ENCODE measurements around the gene MTAP.
"Not testable (repeated sequence)": the region's sequence is repeated elsewhere in the genome, so short reads cannot be mapped to it uniquely, and the experiment has no call there.

Gene MTAP

GRCh38 chr9:21919377-21920362 lies 117.2 kb downstream of the MTAP start:
- no peak for DNase-seq (ENCODE audit: low spot score)

DNA sequence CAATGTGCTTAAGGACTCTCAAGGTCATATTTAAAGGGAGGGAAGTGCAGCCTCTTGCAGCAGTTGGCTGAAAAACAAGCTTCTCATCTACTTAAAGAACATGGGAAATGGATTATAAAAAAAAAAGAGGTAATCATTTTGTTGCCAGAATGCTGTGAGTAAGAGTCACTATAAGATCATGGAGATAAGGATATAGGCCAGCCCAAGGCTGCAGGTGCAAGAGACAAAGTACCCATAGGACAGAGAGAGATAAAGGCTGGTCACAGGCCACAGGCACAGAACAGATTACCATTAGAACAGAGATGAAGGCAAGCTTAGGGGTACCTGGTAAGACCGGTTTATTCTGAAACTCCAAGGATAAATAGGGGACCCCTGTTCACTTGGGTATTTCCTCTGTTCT lies 121.3 kb downstream of the MTAP start:
- no peak for DNase-seq (ENCODE audit: low spot score)

GRCh38 chr9:21927752-21928151 lies 125.3 kb downstream of the MTAP start:
- no peak for DNase-seq (ENCODE audit: low spot score)

DNA sequence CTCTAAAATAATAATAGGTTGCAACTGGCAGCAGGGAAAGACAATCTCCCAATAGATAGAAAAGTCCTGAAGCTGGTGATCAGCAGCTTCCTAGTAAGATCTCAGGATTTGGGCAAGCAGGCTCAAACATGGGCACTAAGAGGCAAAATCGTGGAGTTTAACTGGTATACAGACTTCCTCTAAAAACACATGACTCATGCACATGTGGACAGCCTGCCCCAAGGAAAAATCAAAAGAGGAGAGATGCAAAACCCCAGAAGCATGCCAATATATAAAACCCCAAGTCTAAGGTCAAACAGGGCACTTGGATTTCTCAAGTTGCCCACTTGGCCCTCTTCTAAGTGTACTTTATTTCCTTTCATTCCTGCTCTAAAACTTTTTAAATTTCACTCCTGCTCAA lies 129.0 kb downstream of the MTAP start:
- DNase-seq (ENCODE audit: low spot score), result no peak

GRCh38 chr9:21933281-21933680 lies 130.8 kb downstream of the MTAP start:
- DNase-seq (ENCODE audit: low spot score), result no peak

DNA sequence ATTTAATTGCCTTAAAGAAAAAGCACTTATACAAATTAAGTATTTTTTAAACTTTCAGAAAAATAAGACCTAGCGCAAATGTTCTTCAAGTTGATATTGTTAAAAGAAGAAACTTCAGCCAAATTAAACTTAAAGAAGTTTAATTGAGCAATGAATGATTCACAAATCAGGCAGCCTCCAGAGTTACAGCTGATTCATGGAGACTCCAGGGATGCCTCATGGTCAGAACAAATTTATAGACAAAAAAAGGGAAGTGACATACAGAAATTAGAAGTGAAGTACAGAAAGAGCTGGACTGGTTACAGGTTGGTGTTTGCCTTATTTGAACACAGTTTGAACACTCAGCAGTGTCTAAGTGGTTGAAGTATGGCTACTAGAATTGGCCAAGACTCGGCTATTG lies 131.4 kb downstream of the MTAP start:
- no peak for DNase-seq (ENCODE audit: low spot score)

DNA sequence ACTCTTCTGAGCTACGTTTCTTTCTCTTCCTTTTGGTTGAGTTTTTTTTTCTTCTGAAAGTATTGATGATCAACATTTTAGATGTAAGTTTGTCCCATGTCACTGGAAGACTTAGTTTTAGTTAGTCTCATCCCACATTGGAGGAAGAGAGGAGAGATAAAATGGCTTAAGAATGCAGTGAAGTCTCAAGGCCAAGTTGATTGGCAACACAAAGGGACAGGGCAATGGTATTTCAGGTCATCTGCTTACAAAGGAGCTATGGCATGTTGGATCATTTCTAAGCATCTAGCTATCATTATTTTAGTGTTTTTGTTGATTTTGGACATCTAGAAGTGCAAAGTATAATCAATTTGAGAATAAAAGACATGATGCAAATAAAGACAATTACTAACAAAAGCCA lies 133.2 kb downstream of the MTAP start:
- no peak for DNase-seq (ENCODE audit: low spot score)

GRCh38 chr9:21936161-21936560 lies 133.7 kb downstream of the MTAP start:
- DNase-seq (ENCODE audit: low spot score), result no peak

DNA sequence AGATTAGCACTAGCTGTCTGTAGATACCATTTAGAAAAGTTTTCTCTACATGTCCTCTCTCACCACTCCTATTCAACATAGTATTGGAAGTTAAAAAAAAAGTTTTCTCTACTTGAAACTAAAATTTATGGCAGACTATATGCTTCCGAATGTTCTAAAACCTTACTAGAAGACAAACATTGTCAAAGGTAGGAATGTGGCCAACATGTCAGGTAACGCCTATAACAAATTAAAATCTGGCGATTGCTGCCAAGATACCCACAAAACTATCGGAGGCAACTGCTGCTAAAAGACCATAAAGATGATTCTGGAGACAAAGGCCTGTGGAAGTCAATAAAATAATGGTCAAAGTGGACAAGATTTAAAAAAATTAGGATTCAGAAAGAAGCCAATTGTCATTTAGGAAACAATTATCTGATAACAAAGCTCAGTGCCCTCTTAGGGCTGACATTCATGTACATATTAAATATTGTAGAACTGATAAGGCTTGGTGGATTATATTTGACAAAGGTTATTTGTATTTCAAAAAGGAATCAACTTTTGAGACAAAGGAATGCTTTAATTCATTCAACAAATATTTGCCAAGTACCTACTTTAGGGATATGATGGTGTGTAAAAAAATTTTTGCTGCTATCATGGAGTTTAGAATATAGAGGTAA lies 139.0 kb downstream of the MTAP start:
- no peak for DNase-seq (ENCODE audit: low spot score)

GRCh38 chr9:21943464-21943863 lies 141.0 kb downstream of the MTAP start:
- DNase-seq (ENCODE audit: low spot score), result no peak

DNA sequence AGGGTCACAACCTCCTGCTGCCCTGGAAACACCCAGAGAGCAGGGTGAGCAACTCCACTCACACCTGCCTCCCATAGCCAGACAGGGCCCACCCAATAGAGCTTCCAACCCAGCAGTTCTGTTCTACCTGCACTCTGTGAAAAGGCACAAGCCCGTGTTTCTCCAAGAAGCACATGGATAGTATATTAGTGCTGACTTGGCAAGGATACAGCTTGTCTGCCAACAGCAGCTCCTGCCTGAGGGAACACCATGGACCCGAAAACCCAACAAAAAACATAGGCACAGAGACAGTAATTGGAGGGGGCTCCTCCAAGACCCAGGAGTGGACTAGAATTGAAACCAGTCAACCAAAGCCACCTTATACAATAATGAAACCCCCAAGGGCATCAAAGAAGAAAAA lies 143.2 kb downstream of the MTAP start:
- no peak for DNase-seq (ENCODE audit: low spot score)

GRCh38 chr9:21958833-21959232 lies 156.4 kb downstream of the MTAP start:
- DNase-seq (ENCODE audit: low spot score), result no peak

DNA sequence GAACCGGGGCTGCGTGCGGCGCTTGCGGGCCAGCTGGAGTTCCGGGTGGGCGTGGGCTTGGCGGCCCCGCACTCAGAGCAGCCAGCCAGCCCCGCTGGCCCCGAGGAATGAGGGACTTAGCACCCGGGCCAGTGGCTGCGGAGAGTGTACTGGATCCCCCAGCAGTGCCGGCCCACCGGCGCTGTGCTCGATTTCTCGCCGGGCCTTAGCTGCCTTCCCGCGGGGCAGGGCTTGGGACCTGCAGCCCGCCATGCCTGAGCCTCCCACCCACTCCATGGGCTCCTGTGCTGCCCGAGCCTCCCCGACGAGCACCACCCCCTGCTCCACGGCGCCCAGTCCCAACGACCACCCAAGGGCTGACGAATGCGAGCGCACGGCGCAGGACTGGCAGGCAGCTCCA lies 156.8 kb downstream of the MTAP start:
- not testable (repeated sequence) for DNase-seq (ENCODE audit: low spot score)

DNA sequence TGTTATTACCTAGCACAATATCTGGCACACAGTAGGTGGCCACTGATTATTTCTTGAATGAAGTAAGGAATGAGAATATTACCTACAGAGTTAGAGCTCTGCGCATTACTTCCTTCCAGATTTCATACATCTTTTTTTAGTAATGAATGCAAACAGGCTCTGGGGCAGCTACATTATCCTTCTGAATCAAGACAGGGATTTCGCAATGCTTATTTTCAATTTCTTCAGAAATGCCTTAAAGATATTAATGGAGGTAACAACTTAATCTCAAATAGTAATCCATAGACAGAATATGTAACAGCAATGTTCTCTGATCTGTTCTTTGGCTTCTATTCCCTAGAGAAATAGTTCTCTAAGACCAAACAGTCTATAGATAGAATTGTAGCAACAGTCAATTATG lies 159.1 kb downstream of the MTAP start:
- no peak for DNase-seq (ENCODE audit: low spot score)

- DNase-seq (ENCODE audit: low spot score), result no peak
Measured at GRCh38 chr9:21964925-21965385, 162.5 kb downstream of the MTAP start.

DNA sequence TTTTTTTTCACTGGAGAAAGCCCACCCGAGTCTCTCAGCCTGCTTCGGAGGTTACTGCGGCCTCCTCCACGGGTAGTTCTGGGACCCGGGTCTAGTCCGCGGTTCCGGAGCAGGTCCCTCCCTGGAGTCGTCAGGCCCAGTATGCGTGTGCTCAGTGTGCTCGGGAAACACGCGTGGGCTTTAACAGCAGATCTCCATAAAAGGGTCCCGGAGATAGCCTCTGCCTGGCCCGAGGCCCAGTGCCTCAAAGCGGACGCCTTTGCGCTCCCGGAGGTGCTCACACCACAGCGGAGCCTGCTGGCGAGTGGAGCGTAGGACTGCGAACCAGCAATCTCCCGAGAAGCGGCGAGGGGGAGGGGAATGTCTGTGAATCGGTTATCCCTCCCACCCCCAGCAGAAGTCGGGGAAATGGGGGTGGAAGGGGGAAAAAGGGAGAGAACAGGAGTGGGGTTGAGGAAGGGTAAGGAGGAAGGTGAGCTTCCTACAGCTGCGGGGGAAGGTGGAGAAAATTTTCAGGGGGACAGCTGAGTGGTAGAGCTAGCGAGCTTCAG lies 163.0 kb downstream of the MTAP start:
- DNase-seq (ENCODE audit: low spot score), result peak; percentile 19

- DNase-seq (ENCODE audit: low spot score), result no peak
Measured at GRCh38 chr9:21966140-21966851, 163.9 kb downstream of the MTAP start.

GRCh38 chr9:21967169-21967568 lies 164.7 kb downstream of the MTAP start:
- no peak for DNase-seq (ENCODE audit: low spot score)

GRCh38 chr9:21967702-21968101 lies 165.3 kb downstream of the MTAP start:
- DNase-seq (ENCODE audit: low spot score), result no peak

DNA sequence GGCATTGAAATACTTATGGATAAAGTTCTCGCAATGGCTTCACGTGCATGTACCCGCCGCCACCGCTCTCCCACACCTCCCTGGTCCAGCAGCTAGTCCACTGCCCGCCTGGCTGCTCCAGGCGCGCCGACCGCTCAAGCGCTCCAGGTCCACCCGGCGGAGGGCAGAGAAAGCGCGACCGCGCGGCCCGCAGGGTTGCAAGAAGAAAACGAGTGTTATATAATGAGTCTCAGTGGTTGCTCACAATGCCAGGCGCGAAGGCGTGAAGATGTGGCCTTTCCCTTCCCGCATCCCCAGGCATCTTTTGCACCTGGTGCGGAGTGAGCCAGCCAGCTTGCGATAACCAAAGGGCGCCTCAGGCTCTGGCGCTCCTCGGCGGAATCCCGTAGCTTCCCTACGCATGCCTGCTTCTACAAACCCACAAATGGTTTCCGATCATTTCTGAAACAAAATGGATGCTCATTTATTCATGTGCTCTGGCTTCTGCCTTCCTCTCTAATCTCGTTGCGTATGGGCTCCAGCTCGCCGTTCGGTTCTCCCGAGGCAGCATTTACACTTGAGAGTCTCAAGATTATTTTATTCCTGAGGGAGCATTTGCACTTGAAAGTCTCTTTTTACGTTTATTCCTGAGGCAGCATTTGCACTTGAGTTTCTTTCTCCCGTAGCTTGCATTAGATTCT lies 166.0 kb downstream of the MTAP start:
- no peak for DNase-seq (ENCODE audit: low spot score)
